ENCODE data around the gene TCF7L2. TPM values are rescaled to one million over a fixed set of nuclear protein-coding genes. Genes with fewer than 3 reads are reported as not detected.

TCF7L2 gene
- total and polyA plus RNA-seq, 9 of the 15 experiments (the other 6 are each of a cell fraction or from before 2014, with no cell fraction given) = 0.32 to 2.8 (median 0.92) TPM

GRCh38 chr10:113000442-113000841 lies 50.4 kb downstream of the TCF7L2 start:
- 39% methylated on average over 6 of the region's 6 CpGs for WGBS (ENCODE audit: insufficient coverage, low coverage, missing lambda C conversion rate)
- ChIA-PET CTCF (ENCODE audit: low intra/inter-chr PET ratio) (interaction anchor here (0.6 kb wide), 1 partner anchor 12 kb away, joined by 3 read pairs; no protein-coding TSS in a partner anchor), POLR2A (no interaction called here)
- H3K79me2 ChIP-seq (ENCODE audit: control insufficient read depth, insufficient read depth, low read length) = no peaks in the 10 kb centered on the region
- H3K27me3 ChIP-seq (ENCODE audit: control insufficient read depth in 2 of 2, insufficient read depth in 2 of 2, low read length in 2 of 2) = peaks cover 0 to 11% of the 10 kb centered on the region in 2 experiments; a peak in 3 of 5 replicates
- DNase-seq (ENCODE audit: extremely low read depth in 1 of 4, low spot score in 3 of 4) (no peak), ATAC-seq (no peak), FAIRE-seq (no peak)
- no TSS peak for BruUV-seq (replicated peaks)
- no peak overlapping the region for H3K4me3 ChIP-seq
- H3K27ac ChIP-seq (ENCODE audit: extremely low read depth, low read depth, low read length) = no peak overlapping the region
- no peak for TF ChIP-seq PTBP1 (IDR thresholded peaks at IDR 0.05; ENCODE audit: low read depth, low read length)
- TF ChIP-seq PBX2 (CRISPR knock-in tag; IDR thresholded peaks at IDR 0.05; ENCODE audit: low read depth) = no peak
- TF ChIP-seq PBX2 (tag; conservative IDR thresholded peaks at IDR 0.05; ENCODE audit: low read depth) = no peak
- no peak for TF ChIP-seq ZNF174 (CRISPR knock-in tag; IDR thresholded peaks at IDR 0.05)
- TF ChIP-seq ZNF41 (CRISPR knock-in tag; conservative IDR thresholded peaks at IDR 0.05) = no peak
- TF ChIP-seq ZNF224 (CRISPR knock-in tag; IDR thresholded peaks at IDR 0.05) = no peak
- no peak for TF ChIP-seq ZBTB5 (IDR thresholded peaks at IDR 0.05)
- no peaks in the 10 kb centered on the region for H3K36me3 ChIP-seq (ENCODE audit: control insufficient read depth, insufficient read depth, low read length)
- intact Hi-C loops (cut with micrococcal nuclease) = no loop called here
- H2AFZ ChIP-seq (ENCODE audit: low read depth, low read length) = no peak overlapping the region
- peaks cover 0 to 13% of the 10 kb centered on the region in 2 experiments; a peak in 3 of 5 replicates for H3K4me1 ChIP-seq (replicated peaks in 1 of 2; ENCODE audit: control insufficient read depth in 2 of 2, insufficient read depth in 2 of 2, low read length in 2 of 2)
- peaks cover 3% of the 10 kb centered on the region; the same call in 1 of the 2 replicates for H4K20me1 ChIP-seq (replicated peaks; ENCODE audit: control insufficient read depth, insufficient read depth, low read length)
- in situ Hi-C loops (cut with MboI) = no loop called here
- no peak overlapping the region for H3K9ac ChIP-seq (ENCODE audit: insufficient read depth in 1 of 2, low read depth in 2 of 2, low read length in 2 of 2)
- H3K9me1 ChIP-seq (ENCODE audit: control insufficient read depth, insufficient read depth, low read length) = no peaks in the 10 kb centered on the region
- no peaks in the 10 kb centered on the region for H3K9me3 ChIP-seq (replicated peaks; ENCODE audit: control insufficient read depth, insufficient read depth, low read depth, low read length)
- H3K4me2 ChIP-seq (ENCODE audit: insufficient read depth, low read length) = no peak overlapping the region
